Calu3 (cell line): Measurements from ENCODE around the gene IBA57. TPM values are rescaled to one million over a fixed set of nuclear protein-coding genes. Genes with fewer than 3 reads are reported as not detected.

Source experiments
- Bru-seq: library from RNA; stranded (reverse); fragments of 400-500 nt; gene quantifications from one replicate; lab custom pipeline; 2021; lab: Mats Ljungman, UMichigan
- BruChase-seq, 2 experiments: library from RNA; stranded (reverse); fragments of 400-500 nt; gene quantifications; one replicate each; lab custom pipeline; 2021; lab: Mats Ljungman, UMichigan
- BruUV-seq: library from RNA; stranded (reverse); fragments of 400-500 nt; replicated peaks from 2 replicates; lab custom pipeline; 2021; lab: Mats Ljungman, UMichigan
- CTCF ChIA-PET: fragments of 300-600 bp; sonication (Branson Sonifier 250); formaldehyde crosslinking; loops from one replicate; lab custom pipeline; 2022; ENCODE audit warnings: antibody characterized with exemption; lab: Charles Lee
- DNase-seq: peaks from one replicate; pipeline ENCODE4 v3.0.0; 2022
- H3K27ac Mint-ChIP-seq: one replicate; pipeline ENCODE4 v1.8.0; 2022; ENCODE audit warnings: mixed read lengths; ENCODE audit not compliant: unreplicated experiment
- H3K27me3 Mint-ChIP-seq: one replicate; pipeline ENCODE4 v1.8.0; 2022; ENCODE audit warnings: mixed read lengths; ENCODE audit not compliant: unreplicated experiment
- H3K36me3 Mint-ChIP-seq: one replicate; pipeline ENCODE4 v1.8.0; 2022; ENCODE audit warnings: mild to moderate bottlenecking, moderate library complexity, mixed read lengths; ENCODE audit not compliant: insufficient read depth, unreplicated experiment
- H3K4me1 Mint-ChIP-seq: one replicate; pipeline ENCODE4 v1.8.0; 2022; ENCODE audit warnings: mild to moderate bottlenecking, low read depth, mixed read lengths; ENCODE audit not compliant: unreplicated experiment
- H3K4me3 Mint-ChIP-seq: one replicate; pipeline ENCODE4 v1.8.0; 2022; ENCODE audit warnings: mild to moderate bottlenecking, low read depth, moderate library complexity, mixed read lengths; ENCODE audit not compliant: unreplicated experiment
- H3K9me3 Mint-ChIP-seq: one replicate; pipeline ENCODE4 v1.8.0; 2022; ENCODE audit warnings: low read depth, mixed read lengths; ENCODE audit not compliant: unreplicated experiment
- intact Hi-C: fragments of 100-400 bp; cut with micrococcal nuclease; formaldehyde crosslinking; loops from one replicate; pipeline ENCODE4 v1.10.0; 2022; ENCODE audit not compliant: unreplicated experiment
- long read RNA-seq: library from polyadenylated mRNA; stranded (forward); transcript quantifications from one replicate; pipeline ENCODE4 v2.0.0, GENCODE V29; 2022
- total RNA-seq: library from RNA; stranded (reverse); gene quantifications from 2 replicates; pipeline ENCODE4 v1.2.3, GENCODE V29; 2022
- TF ChIP-seq, protein P1 (sequence below): fragments of 200-600 bp; IDR thresholded peaks from one replicate; pipeline ENCODE4 v1.8.0; 2022; ENCODE audit warnings: antibody characterized with exemption; ENCODE audit not compliant: unreplicated experiment

Gene IBA57
- 9.2 and 9.5 TPM in 2 replicates for total RNA-seq
- percentile 66 among the genes with signal in this experiment for Bru-seq, nascent RNA
- BruChase-seq, experiment 1, labeled RNA remaining after a 6-hour chase = percentile 84 among the genes with signal in this experiment
- BruChase-seq, experiment 2, labeled RNA remaining after a 2-hour chase = percentile 81 among the genes with signal in this experiment
- long read RNA-seq, full-length matches to known transcripts = 2 of 4 reads
- long read RNA-seq, partial matches to known transcripts = 1 of 4 reads
- long read RNA-seq, other reads (novel, unspliced or antisense) = 1 of 4 reads

DNA sequence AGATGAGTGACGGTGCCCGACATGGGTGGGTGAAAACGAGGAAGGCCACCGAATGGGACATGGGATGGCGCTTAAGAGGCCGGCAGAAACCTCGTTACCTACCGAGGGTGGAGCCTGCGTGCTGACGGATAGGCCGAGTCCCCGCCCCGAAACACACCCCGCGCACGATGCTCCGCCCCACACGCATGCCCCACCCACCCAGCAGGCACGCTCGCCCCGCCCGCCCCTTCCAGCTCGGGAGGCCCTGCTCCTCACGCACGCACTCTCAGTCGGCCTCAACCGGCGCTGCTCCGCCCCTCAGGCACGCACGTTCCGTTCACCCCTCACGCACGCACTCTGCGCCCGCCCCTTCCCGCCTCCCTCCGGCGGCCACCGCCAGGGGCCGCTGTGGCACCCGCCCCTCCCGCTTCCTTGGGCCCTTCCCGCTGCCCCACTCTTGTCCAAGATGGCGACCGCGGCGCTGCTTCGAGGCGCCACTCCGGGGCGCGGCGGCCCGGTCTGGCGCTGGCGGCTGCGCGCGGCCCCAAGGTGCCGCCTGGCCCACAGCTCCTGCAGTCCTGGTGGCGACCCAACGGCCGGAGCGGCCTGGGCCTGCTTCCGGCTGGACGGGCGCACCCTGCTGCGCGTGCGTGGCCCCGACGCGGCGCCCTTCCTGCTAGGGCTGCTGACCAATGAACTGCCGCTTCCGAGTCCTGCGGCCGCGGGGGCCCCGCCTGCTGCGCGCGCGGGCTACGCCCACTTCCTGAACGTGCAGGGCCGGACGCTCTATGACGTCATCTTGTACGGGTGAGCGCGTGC is at the start of gene IBA57:
IBA57 (plus strand) TSS at position 433 of the 798 bp plus-strand sequence; CDS start at position 446, 13 bp downstream.
- peak; percentile 100 for DNase-seq
- peak within 1 kb of the TSS; percentile 84 for H3K4me3 Mint-ChIP-seq
- CTCF ChIA-PET = interaction anchor here (0.6 to 3.4 kb wide), 16 partner anchors 9 to 1100 kb away, joined by 3 to 32 read pairs (median 4); partner anchors contain the start of genes ARF1 and RNF187
- H3K9me3 Mint-ChIP-seq = no peaks in the 10 kb centered on the region
- no TSS peak for BruUV-seq
- H3K36me3 Mint-ChIP-seq = peaks cover 49% of the 10 kb centered on the region
- intact Hi-C loops = loop anchor here (1.0 kb wide), 1 partner anchor 34 kb away; no protein-coding TSS in a partner anchor
- TF ChIP-seq, protein P1, sequence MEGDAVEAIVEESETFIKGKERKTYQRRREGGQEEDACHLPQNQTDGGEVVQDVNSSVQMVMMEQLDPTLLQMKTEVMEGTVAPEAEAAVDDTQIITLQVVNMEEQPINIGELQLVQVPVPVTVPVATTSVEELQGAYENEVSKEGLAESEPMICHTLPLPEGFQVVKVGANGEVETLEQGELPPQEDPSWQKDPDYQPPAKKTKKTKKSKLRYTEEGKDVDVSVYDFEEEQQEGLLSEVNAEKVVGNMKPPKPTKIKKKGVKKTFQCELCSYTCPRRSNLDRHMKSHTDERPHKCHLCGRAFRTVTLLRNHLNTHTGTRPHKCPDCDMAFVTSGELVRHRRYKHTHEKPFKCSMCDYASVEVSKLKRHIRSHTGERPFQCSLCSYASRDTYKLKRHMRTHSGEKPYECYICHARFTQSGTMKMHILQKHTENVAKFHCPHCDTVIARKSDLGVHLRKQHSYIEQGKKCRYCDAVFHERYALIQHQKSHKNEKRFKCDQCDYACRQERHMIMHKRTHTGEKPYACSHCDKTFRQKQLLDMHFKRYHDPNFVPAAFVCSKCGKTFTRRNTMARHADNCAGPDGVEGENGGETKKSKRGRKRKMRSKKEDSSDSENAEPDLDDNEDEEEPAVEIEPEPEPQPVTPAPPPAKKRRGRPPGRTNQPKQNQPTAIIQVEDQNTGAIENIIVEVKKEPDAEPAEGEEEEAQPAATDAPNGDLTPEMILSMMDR = peak; percentile 93
- H3K27ac Mint-ChIP-seq = peak within 1 kb of the TSS; percentile 98
- H3K4me1 Mint-ChIP-seq = peaks cover 14% of the 10 kb centered on the region
- H3K27me3 Mint-ChIP-seq = no peaks in the 10 kb centered on the region

DNA sequence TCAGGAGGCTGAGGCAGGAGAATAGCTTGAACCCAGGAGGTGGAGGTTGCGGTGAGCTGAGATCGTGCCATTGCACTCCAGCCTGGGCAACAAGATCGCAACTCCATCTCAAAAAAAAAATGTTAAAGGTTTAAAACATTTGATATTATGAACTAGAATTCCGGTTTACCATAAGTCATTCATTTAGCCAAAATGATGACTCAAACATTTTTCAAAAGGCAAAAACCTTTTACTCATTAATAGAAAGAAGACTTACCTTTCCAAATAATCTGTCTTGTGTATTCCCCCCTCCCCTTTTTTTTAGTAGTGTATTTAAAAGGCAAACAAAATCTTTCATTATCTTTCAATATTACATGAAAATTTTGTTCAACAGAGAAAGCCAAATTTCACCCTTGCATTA is 48.3 kb upstream of the IBA57 start:
- intact Hi-C loops = no loop called here
- no peaks in the 10 kb centered on the region for H3K27me3 Mint-ChIP-seq
- CTCF ChIA-PET = no interaction called here

DNA sequence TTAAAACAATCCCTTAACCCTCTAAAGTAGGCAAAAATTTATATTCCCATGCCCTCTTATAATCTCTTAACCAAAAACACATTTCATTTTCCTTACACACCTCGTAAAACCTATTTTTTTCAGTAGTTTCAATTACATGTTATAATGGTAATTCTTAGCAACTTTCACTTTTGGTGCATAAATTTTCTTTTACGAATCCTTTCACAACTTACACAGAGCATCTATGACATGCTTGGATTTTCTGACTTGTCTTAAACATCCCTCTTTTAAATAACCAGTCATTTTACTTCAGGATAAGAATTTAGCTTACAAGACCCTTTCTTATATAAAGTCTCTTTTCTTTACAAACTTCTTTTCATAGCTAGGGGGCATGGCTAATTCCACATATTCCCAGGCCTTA is 47.6 kb upstream of the IBA57 start:
- BruUV-seq = no TSS peak
- Mint-ChIP-seq H3K4me1 (no peaks in the 10 kb centered on the region), H3K27ac (no peak overlapping the region), H3K4me3 (no peak overlapping the region), H3K27me3 (no peaks in the 10 kb centered on the region), H3K36me3 (peaks cover 5% of the 10 kb centered on the region), H3K9me3 (peaks cover 6% of the 10 kb centered on the region)
- DNase-seq = no peak
- CTCF ChIA-PET = no interaction called here
- TF ChIP-seq, protein P1 = no peak
- intact Hi-C loops = no loop called here

More for the DNA sequence above, 48.3 kb upstream of the IBA57 start:
- no TSS peak for BruUV-seq
- H3K27ac Mint-ChIP-seq = no peak overlapping the region
- TF ChIP-seq, protein P1 = no peak
- H3K4me3 Mint-ChIP-seq = no peak overlapping the region
- H3K9me3 Mint-ChIP-seq = peaks cover 6% of the 10 kb centered on the region
- H3K36me3 Mint-ChIP-seq = peaks cover 5% of the 10 kb centered on the region
- no peak for DNase-seq
- no peaks in the 10 kb centered on the region for H3K4me1 Mint-ChIP-seq

DNA sequence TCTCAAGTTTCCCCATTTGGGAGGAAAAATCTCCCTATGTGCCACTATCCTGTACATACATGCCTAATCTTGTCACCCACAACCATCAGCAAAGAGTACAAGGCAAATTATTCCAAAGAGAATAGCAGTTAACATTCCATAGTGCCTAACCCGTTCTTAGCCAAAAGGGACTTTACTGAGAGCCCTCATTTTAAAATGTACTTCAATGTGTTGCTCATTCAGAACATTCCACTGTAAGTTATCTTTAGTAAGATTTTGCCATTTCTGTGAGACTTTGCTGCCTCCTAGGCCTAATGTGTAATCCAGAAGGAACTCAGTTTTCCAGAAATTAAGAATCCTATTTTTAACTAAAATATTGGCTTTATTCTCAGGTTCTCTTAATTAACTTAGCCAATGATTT is 45.3 kb upstream of the IBA57 start:
- Mint-ChIP-seq H3K36me3 (peaks cover 5% of the 10 kb centered on the region), H3K9me3 (peaks cover 6% of the 10 kb centered on the region), H3K27ac (no peak overlapping the region), H3K4me3 (no peak overlapping the region), H3K4me1 (peaks cover 11% of the 10 kb centered on the region), H3K27me3 (no peaks in the 10 kb centered on the region)
- intact Hi-C loops = no loop called here
- TF ChIP-seq, protein P1 = no peak
- no TSS peak for BruUV-seq
- no peak for DNase-seq
- CTCF ChIA-PET = no interaction called here
